Activated CD8-positive, alpha-beta memory T cell treated with anti-CD3 and anti-CD28 coated beads, Interleukin-2, amount 50 U/mL, for 1 hour (primary cell): Measurements from ENCODE around the gene PTRHD1.
"Not testable (repeated sequence)": the region's sequence is repeated elsewhere in the genome, so short reads cannot be mapped to it uniquely, and the experiment has no call there.

Source experiments
- DNase-seq: peaks from one replicate; pipeline ENCODE4 v3.0.0-alpha.2; 2020; ENCODE audit errors: extremely low read depth

The PTRHD1 gene

GRCh38 chr2:24792874-24793760 lies at the start of gene PTRHD1, which contains the start of gene CENPO:
PTRHD1 (minus strand) TSS chr2:24793391; CDS start chr2:24793377, 14 bp downstream.
CENPO (plus strand) TSS chr2:24793425; CDS start chr2:24793920, 495 bp downstream.
- DNase-seq = peak; percentile 88

GRCh38 chr2:24842081-24843050 lies 49.2 kb upstream of the PTRHD1 start:
- DNase-seq = no peak

GRCh38 chr2:24840962-24841945 lies 48.1 kb upstream of the PTRHD1 start:
- DNase-seq = no peak

- no peak for DNase-seq
These were observed 47.1 kb upstream of the PTRHD1 start for GRCh38 chr2:24840164-24840869.

- DNase-seq = no peak
These were observed 46.5 kb upstream of the PTRHD1 start for GRCh38 chr2:24839729-24840128.

GRCh38 chr2:24838541-24838940 lies 45.4 kb upstream of the PTRHD1 start:
- DNase-seq = no peak

GRCh38 chr2:24837996-24838513 lies 44.9 kb upstream of the PTRHD1 start:
- DNase-seq = no peak

GRCh38 chr2:24836706-24837105 lies 43.5 kb upstream of the PTRHD1 start:
- no peak for DNase-seq

GRCh38 chr2:24836206-24836605 lies 43.0 kb upstream of the PTRHD1 start:
- DNase-seq = no peak

GRCh38 chr2:24835411-24835810 lies 42.2 kb upstream of the PTRHD1 start:
- not testable (repeated sequence) for DNase-seq

- DNase-seq = no peak
These were observed 41.7 kb upstream of the PTRHD1 start for GRCh38 chr2:24834733-24835395.

- no peak for DNase-seq
These were observed 40.9 kb upstream of the PTRHD1 start for GRCh38 chr2:24833821-24834732.

- no peak for DNase-seq
These were observed 39.9 kb upstream of the PTRHD1 start for GRCh38 chr2:24832931-24833701.

- no peak for DNase-seq
These were observed 39.3 kb upstream of the PTRHD1 start for GRCh38 chr2:24832521-24832920.

- no peak for DNase-seq
These were observed 38.9 kb upstream of the PTRHD1 start for GRCh38 chr2:24832073-24832461.

- no peak for DNase-seq
These were observed 38.3 kb upstream of the PTRHD1 start for GRCh38 chr2:24831221-24832072.

- no peak for DNase-seq
These were observed 37.6 kb upstream of the PTRHD1 start for GRCh38 chr2:24830786-24831185.
